ENCODE measurements around the gene FARS2.

Gene FARS2

DNA sequence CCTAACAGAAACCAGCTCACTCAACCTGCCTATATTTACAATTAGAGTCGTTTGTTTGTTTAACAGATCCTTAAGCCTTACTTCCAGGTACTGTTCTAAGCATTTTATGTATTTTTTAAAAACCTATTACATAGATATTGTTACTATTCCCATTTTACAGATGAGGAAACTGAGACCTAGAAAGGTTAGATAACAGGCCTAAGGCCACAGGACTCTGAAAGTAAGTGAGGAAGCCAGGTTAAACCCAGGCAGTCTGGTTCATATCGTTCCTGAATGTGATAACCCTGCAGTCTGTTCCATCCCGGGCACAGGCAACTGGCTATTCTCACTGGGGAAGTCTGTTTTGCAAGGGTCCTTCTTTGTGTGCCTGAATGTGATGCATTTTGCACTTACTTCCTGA is 322.2 kb downstream of the FARS2 start:
- no peak overlapping the region for H3K4me3 ChIP-seq (ENCODE audit: low read depth, low read length)
- no peak for TF ChIP-seq CTCF (IDR thresholded peaks at IDR 0.05; ENCODE audit: borderline replicate concordance, insufficient read depth, low read depth, low read length)

DNA sequence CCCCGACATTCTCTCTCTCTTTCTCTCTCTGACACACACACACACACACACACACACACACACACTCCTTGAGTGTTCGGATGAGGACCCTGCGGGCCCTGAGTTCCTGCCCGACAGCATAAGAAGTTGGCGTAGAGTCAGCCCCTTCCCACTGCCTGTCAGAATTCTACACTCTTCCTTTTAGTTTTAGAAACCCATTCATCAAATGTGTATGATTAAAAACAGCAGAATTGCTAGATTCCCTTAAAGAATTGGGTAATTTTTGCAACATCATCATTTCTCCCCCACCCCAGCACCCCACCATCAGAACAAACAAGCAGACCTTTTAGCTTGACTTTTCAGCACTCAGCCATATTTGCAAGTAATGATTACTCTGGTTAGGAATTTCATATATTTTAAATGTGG is 322.8 kb downstream of the FARS2 start:
- no peak for TF ChIP-seq CTCF (IDR thresholded peaks at IDR 0.05; ENCODE audit: borderline replicate concordance, insufficient read depth, low read depth, low read length)

DNA sequence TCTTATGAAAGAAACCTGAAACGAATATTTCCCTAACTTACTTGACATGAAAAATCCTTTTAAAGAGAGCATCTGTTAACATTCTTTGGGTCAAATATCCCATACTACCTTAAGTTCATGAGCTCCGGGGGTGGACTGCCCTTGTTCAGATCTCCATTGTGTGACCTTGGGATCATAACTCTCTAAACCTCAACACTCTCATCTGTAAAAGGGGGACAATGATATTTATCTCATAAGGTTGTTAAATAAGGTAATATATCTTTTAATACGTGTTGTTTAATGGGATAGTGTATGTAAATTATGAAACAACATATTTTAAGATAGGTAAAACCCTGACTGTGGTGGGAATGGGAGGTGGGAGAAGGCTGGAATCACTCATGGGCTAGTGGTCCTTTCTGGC is 326.3 kb downstream of the FARS2 start:
- TF ChIP-seq CTCF (IDR thresholded peaks at IDR 0.05; ENCODE audit: borderline replicate concordance, insufficient read depth, low read depth, low read length) = no peak
- H3K4me3 ChIP-seq (ENCODE audit: low read depth, low read length) = no peak overlapping the region

More for the DNA sequence above, 322.8 kb downstream of the FARS2 start:
- no peak overlapping the region for H3K4me3 ChIP-seq (ENCODE audit: low read depth, low read length)

DNA sequence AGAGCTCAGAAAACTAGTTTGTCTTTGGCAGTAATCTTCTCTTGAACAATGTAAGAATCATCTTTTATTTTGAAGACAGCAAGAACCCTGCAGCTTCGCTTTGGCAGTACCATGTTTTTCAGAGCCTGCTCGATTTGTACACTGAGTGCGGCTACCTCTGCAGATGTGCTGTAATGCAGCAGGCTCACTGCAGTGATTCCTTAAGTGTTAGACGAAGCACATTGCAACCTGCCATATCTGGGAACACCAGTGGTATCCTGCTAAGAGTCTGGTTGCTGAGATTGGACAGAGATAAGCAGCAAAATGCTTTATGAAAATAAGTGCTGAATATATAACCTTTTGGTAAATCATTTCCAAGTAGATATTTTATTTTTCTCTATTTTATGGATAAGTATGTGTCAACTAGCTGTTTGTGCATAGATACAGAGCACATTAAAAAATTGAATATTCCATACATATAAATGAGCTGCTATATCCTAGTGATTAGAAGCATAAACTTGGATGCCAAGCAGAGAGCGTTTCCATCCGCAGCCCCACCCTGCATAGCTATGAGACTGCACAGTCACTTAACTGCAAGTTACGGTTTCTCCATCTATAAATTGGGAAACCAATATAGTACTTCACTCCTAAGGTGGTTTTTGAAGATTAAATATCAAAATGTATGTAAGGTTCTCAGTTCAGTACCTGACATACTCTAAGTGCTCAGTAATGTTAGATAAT is 328.3 kb downstream of the FARS2 start:
- no peak overlapping the region for H3K4me3 ChIP-seq (ENCODE audit: low read depth, low read length)
- no peak for TF ChIP-seq CTCF (IDR thresholded peaks at IDR 0.05; ENCODE audit: borderline replicate concordance, insufficient read depth, low read depth, low read length)

DNA sequence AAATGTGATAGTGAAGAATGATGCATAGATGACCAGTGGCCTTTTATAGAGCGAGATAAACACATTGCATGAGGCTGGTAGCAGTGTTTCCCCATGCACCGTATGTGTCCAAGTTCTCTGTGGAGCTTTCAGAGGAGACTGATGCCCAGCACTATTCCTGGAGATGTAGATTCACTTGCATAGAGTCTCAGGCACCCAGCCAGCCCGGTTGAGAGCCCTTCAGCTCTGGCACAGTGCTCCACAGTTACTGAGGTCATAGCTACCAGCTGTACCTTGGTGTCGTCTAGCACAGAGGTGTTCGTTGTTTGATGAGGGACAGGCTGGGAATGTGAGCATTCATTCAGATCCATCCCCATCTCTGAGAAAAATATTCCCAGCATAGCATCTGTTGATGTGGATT is 328.9 kb downstream of the FARS2 start:
- no peak for TF ChIP-seq CTCF (IDR thresholded peaks at IDR 0.05; ENCODE audit: borderline replicate concordance, insufficient read depth, low read depth, low read length)
- no peak overlapping the region for H3K4me3 ChIP-seq (ENCODE audit: low read depth, low read length)

DNA sequence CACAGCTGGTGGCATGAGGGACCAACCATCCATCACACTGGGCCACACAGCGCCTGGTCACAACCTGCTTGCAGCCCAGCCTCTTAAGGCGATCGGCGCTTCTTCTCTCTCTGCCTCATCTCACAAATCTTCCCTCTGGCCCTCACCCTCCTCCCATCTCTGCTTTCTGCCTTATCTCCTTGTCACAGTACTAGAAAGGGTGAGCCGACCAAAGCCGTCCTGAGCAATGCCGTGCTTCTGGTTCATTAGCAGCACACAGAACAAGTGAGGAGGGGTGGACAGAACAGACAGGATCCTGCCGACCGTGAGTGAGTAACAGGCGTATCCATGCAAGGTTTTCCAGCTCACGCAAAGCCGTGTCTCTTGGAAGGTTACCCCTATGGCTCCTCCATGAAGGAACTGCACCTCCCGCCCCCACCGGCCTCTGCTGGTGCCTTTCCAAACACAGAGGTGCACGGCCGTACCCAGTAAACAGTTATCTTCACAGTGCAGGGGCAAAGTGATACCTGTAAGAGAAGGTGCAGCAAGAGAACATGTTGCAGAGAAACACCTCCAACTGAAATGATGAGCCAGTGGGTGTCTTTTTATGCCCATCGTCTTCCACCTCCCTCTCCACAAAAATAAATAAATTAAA is 331.7 kb downstream of the FARS2 start:
- TF ChIP-seq CTCF (IDR thresholded peaks at IDR 0.05; ENCODE audit: borderline replicate concordance, insufficient read depth, low read depth, low read length) = no peak

GRCh38 chr6:5595184-5595583 is 333.9 kb downstream of the FARS2 start:
- TF ChIP-seq CTCF (IDR thresholded peaks at IDR 0.05; ENCODE audit: borderline replicate concordance, insufficient read depth, low read depth, low read length) = no peak
- no peak overlapping the region for H3K4me3 ChIP-seq (ENCODE audit: low read depth, low read length)

More for the DNA sequence above, 331.7 kb downstream of the FARS2 start:
- H3K4me3 ChIP-seq (ENCODE audit: low read depth, low read length) = no peak overlapping the region
